Measurements from ENCODE around the gene ZNF124. TPM values are rescaled to one million over a fixed set of nuclear protein-coding genes. Genes with fewer than 3 reads are reported as not detected.
"Not testable (repeated sequence)": the region's sequence is repeated elsewhere in the genome, so short reads cannot be mapped to it uniquely, and the experiment has no call there.

The ZNF124 gene
- total RNA-seq, 2 experiments from 2014 or later = 29.1 to 32.4 TPM

GRCh38 chr1:247198781-247199180 is 27.0 kb upstream of the ZNF124 start:
- Mint-ChIP-seq H3K27ac (peak overlapping the region; percentile 11), H3K36me3 (ENCODE audit: low read depth) (peaks cover 96% of the 10 kb centered on the region), H3K9me3 (ENCODE audit: insufficient read depth) (peaks cover 78% of the 10 kb centered on the region), H3K4me3 (no peak overlapping the region), H3K27me3 (ENCODE audit: low read depth) (no peaks in the 10 kb centered on the region), H3K4me1 (ENCODE audit: low read depth) (peaks cover 2% of the 10 kb centered on the region)
- ChIA-PET POLR2A (no interaction called here), CTCF (no interaction called here)
- no peak for ATAC-seq
- DNase-seq = no peak

DNA sequence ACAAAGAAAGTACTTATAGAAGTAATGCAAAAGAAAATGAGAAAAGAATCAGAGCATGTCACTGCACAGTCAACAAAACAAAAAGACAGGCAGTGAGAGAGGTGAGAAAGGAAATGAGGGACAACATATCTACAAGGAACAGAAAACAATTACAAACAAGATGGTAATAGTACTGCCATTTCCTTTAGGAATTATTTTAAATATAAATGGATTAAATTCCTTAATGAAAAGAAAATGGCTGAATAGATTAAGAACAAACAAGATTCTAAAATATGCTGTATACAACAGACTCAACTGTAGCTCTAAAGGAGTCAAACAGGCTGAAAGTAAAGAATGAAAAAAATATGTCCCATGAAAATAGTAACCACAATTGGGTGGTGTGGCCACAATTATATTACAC is 22.1 kb upstream of the ZNF124 start:
- ATAC-seq (no peak), DNase-seq (no peak)
- H3K9me3 Mint-ChIP-seq (ENCODE audit: insufficient read depth) = peaks cover 77% of the 10 kb centered on the region
- no peak overlapping the region for H3K27ac Mint-ChIP-seq
- H3K27me3 Mint-ChIP-seq (ENCODE audit: low read depth) = no peaks in the 10 kb centered on the region
- ChIA-PET POLR2A (interaction anchor here (0.8 kb wide), 1 partner anchor 16 kb away, joined by 3 read pairs; no protein-coding TSS in a partner anchor), CTCF (no interaction called here)
- peaks cover 91% of the 10 kb centered on the region for H3K36me3 Mint-ChIP-seq (ENCODE audit: low read depth)
- no peak overlapping the region for H3K4me3 Mint-ChIP-seq
- no peaks in the 10 kb centered on the region for H3K4me1 Mint-ChIP-seq (ENCODE audit: low read depth)

DNA sequence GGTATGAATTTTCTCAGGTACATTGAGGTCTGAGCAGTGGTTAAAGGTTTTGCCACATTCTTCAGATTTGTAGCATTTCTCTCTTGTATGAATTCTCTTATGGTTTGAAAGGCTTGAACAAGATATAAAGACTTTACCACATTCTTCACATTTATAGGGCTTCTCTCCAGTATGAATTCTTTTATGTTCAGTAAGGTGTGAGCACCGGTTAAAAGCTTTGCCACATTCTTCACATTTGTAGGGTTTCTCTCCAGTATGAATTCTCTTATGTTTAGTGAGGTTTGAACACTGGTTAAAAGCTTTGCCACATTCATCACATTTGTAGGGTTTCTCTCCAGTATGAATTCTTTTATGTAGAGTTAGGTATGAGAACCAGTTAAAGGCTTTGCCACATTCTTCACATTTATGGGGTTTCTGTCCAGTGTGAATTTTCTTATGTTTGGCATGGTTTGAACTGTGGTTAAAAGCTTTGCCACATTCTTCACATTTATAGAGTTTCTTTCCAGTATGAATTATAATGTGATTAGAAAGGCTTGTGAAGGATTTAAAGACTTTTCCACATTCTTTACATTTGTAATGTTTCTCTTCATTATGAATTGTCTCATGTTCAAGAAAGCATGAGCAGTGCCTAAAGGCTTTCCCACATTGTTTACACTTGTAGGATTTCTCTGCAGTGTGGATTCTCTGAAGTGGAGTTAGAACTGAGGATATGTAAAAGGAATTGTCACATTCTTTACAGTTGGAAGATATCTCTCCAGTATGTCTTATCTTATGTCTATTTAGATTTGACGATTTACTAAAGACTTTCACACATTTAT is 18.4 kb upstream of the ZNF124 start:
- Mint-ChIP-seq H3K27me3 (ENCODE audit: low read depth) (no peaks in the 10 kb centered on the region), H3K4me3 (no peak overlapping the region), H3K36me3 (ENCODE audit: low read depth) (peaks cover 77% of the 10 kb centered on the region), H3K9me3 (ENCODE audit: insufficient read depth) (peaks cover 68% of the 10 kb centered on the region), H3K27ac (no peak overlapping the region), H3K4me1 (ENCODE audit: low read depth) (peaks cover 4% of the 10 kb centered on the region)
- ATAC-seq = no peak
- DNase-seq = no peak
- CTCF ChIA-PET = no interaction called here
- POLR2A ChIA-PET = no interaction called here

GRCh38 chr1:247185667-247186066 is 13.8 kb upstream of the ZNF124 start:
- no peaks in the 10 kb centered on the region for H3K27me3 Mint-ChIP-seq (ENCODE audit: low read depth)
- ChIA-PET POLR2A (no interaction called here), CTCF (no interaction called here)

DNA sequence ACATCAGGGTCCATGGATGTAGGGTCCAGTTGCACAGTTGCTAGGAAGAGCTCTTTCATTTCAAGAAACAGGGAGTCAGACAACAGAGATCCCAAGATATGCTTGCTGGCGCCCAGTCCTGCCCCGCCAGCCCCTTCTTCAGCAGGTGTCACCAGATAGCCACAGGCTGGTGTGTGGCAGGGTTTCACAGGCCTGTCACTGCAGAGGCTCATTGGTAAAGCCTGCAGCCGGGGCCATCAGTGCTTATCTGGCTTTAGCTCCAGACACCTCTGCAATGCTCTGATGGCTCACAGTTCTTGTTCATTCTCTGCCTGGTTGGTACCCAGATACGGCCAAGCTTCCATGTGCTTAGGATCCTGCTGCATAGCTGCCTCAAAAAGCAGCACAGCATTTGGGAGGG is 12.4 kb upstream of the ZNF124 start:
- peaks cover 4% of the 10 kb centered on the region for H3K4me1 Mint-ChIP-seq (ENCODE audit: low read depth)
- ChIA-PET CTCF (no interaction called here), POLR2A (interaction anchor here (0.6 kb wide), 1 partner anchor 32 kb away, joined by 4 read pairs; no protein-coding TSS in a partner anchor)
- H3K9me3 Mint-ChIP-seq (ENCODE audit: insufficient read depth) = peaks cover 51% of the 10 kb centered on the region
- no peak for ATAC-seq
- H3K27me3 Mint-ChIP-seq (ENCODE audit: low read depth) = no peaks in the 10 kb centered on the region
- H3K27ac Mint-ChIP-seq = no peak overlapping the region
- peaks cover 39% of the 10 kb centered on the region for H3K36me3 Mint-ChIP-seq (ENCODE audit: low read depth)
- no peak overlapping the region for H3K4me3 Mint-ChIP-seq
- no peak for DNase-seq

More at GRCh38 chr1:247185667-247186066, 13.8 kb upstream of the ZNF124 start:
- H3K4me1 Mint-ChIP-seq (ENCODE audit: low read depth) = peaks cover 4% of the 10 kb centered on the region
- H3K27ac Mint-ChIP-seq = no peak overlapping the region
- peaks cover 58% of the 10 kb centered on the region for H3K9me3 Mint-ChIP-seq (ENCODE audit: insufficient read depth)
- ATAC-seq (no peak), DNase-seq (no peak)
- H3K4me3 Mint-ChIP-seq = no peak overlapping the region
- peaks cover 51% of the 10 kb centered on the region for H3K36me3 Mint-ChIP-seq (ENCODE audit: low read depth)

DNA sequence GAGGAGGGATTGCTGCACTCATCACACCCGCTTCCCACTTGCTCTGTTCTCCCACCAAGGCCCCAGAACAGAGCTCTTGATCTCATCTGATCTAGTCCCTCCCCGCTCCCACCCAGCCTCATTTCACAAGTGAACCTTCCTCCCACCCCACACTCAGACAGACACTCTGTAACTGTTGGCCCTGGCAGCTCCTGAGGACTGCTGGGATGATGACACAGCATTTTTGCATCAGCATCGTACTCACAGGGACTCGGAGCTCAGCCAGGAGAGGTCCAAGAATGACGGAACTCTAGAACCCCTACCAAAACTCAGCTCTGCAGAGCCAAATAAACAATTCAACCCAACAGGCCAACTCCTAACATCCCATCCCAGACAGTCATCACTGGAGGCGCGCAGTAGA is 11.2 kb upstream of the ZNF124 start:
- no peak for DNase-seq
- Mint-ChIP-seq H3K4me3 (no peak overlapping the region), H3K27ac (no peak overlapping the region), H3K36me3 (ENCODE audit: low read depth) (peaks cover 33% of the 10 kb centered on the region), H3K27me3 (ENCODE audit: low read depth) (no peaks in the 10 kb centered on the region), H3K9me3 (ENCODE audit: insufficient read depth) (peaks cover 53% of the 10 kb centered on the region), H3K4me1 (ENCODE audit: low read depth) (peaks cover 4% of the 10 kb centered on the region)
- ChIA-PET POLR2A (no interaction called here), CTCF (no interaction called here)
- no peak for ATAC-seq

- no peak overlapping the region for H3K4me3 Mint-ChIP-seq
- H3K4me1 Mint-ChIP-seq (ENCODE audit: low read depth) = peaks cover under 1% of the 10 kb centered on the region
- no peaks in the 10 kb centered on the region for H3K27me3 Mint-ChIP-seq (ENCODE audit: low read depth)
- peaks cover 18% of the 10 kb centered on the region for H3K36me3 Mint-ChIP-seq (ENCODE audit: low read depth)
- no peak for ATAC-seq
- DNase-seq = no peak
- no peak overlapping the region for H3K27ac Mint-ChIP-seq
- peaks cover 50% of the 10 kb centered on the region for H3K9me3 Mint-ChIP-seq (ENCODE audit: insufficient read depth)
- ChIA-PET POLR2A (no interaction called here), CTCF (no interaction called here)
Observed at GRCh38 chr1:247180581-247180980, 8.8 kb upstream of the ZNF124 start.

DNA sequence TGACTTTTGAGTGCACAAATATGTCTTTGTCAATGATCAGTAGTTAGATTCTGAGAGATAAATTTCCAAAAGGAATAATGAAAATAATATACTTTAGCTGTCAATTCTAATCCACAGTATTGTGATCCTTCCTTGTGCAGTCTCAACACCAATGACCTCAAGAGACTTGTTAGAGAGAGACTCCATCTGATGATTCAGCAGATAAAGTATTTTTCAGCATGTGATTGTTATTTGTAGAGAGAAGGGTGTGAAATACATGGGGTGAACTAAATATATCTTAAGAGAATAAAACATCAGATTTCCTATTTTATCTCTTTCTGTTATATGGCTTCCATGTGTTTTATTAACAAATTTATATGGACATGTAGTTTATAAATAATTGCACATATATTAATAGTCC is 5.9 kb upstream of the ZNF124 start:
- Mint-ChIP-seq H3K4me3 (no peak overlapping the region), H3K27me3 (ENCODE audit: low read depth) (no peaks in the 10 kb centered on the region), H3K9me3 (ENCODE audit: insufficient read depth) (peaks cover 30% of the 10 kb centered on the region), H3K36me3 (ENCODE audit: low read depth) (peaks cover 1% of the 10 kb centered on the region), H3K27ac (no peak overlapping the region), H3K4me1 (ENCODE audit: low read depth) (peaks cover 5% of the 10 kb centered on the region)
- ATAC-seq = no peak
- POLR2A ChIA-PET = no interaction called here
- CTCF ChIA-PET = no interaction called here
- DNase-seq = no peak

GRCh38 chr1:247175458-247175857 is 3.6 kb upstream of the ZNF124 start:
- ATAC-seq (no peak), DNase-seq (no peak)
- H3K9me3 Mint-ChIP-seq (ENCODE audit: insufficient read depth) = peaks cover 22% of the 10 kb centered on the region
- POLR2A ChIA-PET = no interaction called here
- no peak overlapping the region for H3K4me3 Mint-ChIP-seq
- H3K27ac Mint-ChIP-seq = no peak overlapping the region
- peaks cover 1% of the 10 kb centered on the region for H3K36me3 Mint-ChIP-seq (ENCODE audit: low read depth)
- peaks cover 8% of the 10 kb centered on the region for H3K4me1 Mint-ChIP-seq (ENCODE audit: low read depth)
- CTCF ChIA-PET = no interaction called here
- no peaks in the 10 kb centered on the region for H3K27me3 Mint-ChIP-seq (ENCODE audit: low read depth)

DNA sequence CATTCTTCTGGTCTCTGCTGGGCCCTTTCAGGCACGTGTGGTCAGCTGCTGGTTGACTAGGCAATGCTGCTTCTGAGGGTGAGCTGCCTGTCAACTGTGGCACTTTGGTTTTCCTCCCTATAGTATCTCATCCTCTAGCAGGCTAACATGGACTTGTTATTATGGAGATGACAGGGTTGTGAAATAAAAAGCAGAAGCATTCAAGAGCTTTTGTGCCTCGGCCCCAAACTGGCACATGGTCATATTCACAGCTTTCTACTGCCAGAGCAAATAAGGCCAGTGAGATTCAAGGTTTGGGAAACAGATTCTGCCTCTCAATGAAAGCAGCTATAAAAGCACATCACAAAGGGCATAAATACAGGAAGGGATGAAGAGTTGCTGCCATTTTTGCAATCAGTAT is 1.6 kb upstream of the ZNF124 start:
- H3K9me3 Mint-ChIP-seq (ENCODE audit: insufficient read depth) = peaks cover 9% of the 10 kb centered on the region
- ChIA-PET POLR2A (interaction anchor here (0.9 kb wide), 1 partner anchor 95 kb away, joined by 3 read pairs; the partner anchor contains the start of gene ZNF670), CTCF (no interaction called here)
- ATAC-seq (no peak), DNase-seq (no peak)
- peaks cover 14% of the 10 kb centered on the region for H3K36me3 Mint-ChIP-seq (ENCODE audit: low read depth)
- H3K27me3 Mint-ChIP-seq (ENCODE audit: low read depth) = no peaks in the 10 kb centered on the region
- H3K4me1 Mint-ChIP-seq (ENCODE audit: low read depth) = peaks cover 19% of the 10 kb centered on the region
- no peak overlapping the region for H3K27ac Mint-ChIP-seq
- H3K4me3 Mint-ChIP-seq = no peak overlapping the region

- ChIA-PET CTCF (no interaction called here), POLR2A (interaction anchor here (0.9 kb wide), 1 partner anchor 95 kb away, joined by 3 read pairs; the partner anchor contains the start of gene ZNF670)
- H3K4me1 Mint-ChIP-seq (ENCODE audit: low read depth) = peaks cover 19% of the 10 kb centered on the region
- no peak for ATAC-seq
- DNase-seq = no peak
- H3K36me3 Mint-ChIP-seq (ENCODE audit: low read depth) = peaks cover 17% of the 10 kb centered on the region
- no peak overlapping the region for H3K4me3 Mint-ChIP-seq
- H3K9me3 Mint-ChIP-seq (ENCODE audit: insufficient read depth) = peaks cover 10% of the 10 kb centered on the region
- H3K27me3 Mint-ChIP-seq (ENCODE audit: low read depth) = no peaks in the 10 kb centered on the region
- H3K27ac Mint-ChIP-seq = no peak overlapping the region
Observed at GRCh38 chr1:247172996-247173395, 1.2 kb upstream of the ZNF124 start.

- DNase-seq; H3K4me3 Mint-ChIP-seq; H3K27ac Mint-ChIP-seq; H3K27me3 Mint-ChIP-seq (ENCODE audit: low read depth); POLR2A ChIA-PET; CTCF ChIA-PET; H3K9me3 Mint-ChIP-seq (ENCODE audit: insufficient read depth): not testable (repeated sequence)
- ATAC-seq = peak; percentile 70
- H3K36me3 Mint-ChIP-seq (ENCODE audit: low read depth) = peaks cover 33% of the 10 kb centered on the region
- H3K4me1 Mint-ChIP-seq (ENCODE audit: low read depth) = peaks cover 26% of the 10 kb centered on the region
Observed at GRCh38 chr1:247171443-247171842, 377 bp downstream of the ZNF124 start.

DNA sequence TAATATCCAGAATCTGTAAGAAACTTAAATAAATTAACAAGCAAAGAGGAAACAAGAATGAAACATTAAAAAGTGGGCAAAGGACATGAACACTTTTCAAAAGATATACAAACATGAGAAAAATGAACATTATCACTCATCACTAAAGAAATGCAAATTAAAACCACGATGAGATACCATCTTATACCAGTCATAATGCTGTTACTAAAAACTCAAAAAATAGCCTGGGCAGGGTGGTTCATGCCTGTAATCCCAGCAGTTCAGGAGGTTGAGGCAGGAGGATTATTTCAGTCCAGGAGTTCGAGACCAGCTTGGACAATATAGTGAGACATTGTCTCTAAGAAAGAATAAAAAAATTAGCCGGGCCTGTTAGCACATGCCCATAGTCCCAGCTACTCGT is 6.1 kb downstream of the ZNF124 start:
- peaks cover 50% of the 10 kb centered on the region for H3K9me3 Mint-ChIP-seq (ENCODE audit: insufficient read depth)
- no peak overlapping the region for H3K4me3 Mint-ChIP-seq
- no peak for DNase-seq
- ChIA-PET CTCF (no interaction called here), POLR2A (no interaction called here)
- peaks cover 82% of the 10 kb centered on the region for H3K36me3 Mint-ChIP-seq (ENCODE audit: low read depth)
- H3K4me1 Mint-ChIP-seq (ENCODE audit: low read depth) = peaks cover 27% of the 10 kb centered on the region
- H3K27ac Mint-ChIP-seq = no peak overlapping the region
- H3K27me3 Mint-ChIP-seq (ENCODE audit: low read depth) = no peaks in the 10 kb centered on the region
- no peak for ATAC-seq

Data from activated CD8-positive, alpha-beta T cell treated with anti-CD3 and anti-CD28 coated beads, Interleukin-2, amount 10 ng/mL, durations not matched to agents 7 days and 5 days (primary cell).